HEK293T (cell line): ENCODE data around the gene RUNX3.

Experiments
- ARNT ChIP-seq: fragments of 450-650 bp; IDR thresholded peaks from 2 replicates; pipeline ENCODE4 v1.6.1; 2017; ENCODE audit warnings: mild to moderate bottlenecking
- BHLHE40 ChIP-seq: fragments of 450-650 bp; IDR thresholded peaks from 2 replicates; pipeline ENCODE4 v1.6.1; 2016; ENCODE audit warnings: mild to moderate bottlenecking, moderate library complexity, borderline replicate concordance
- ELF4 ChIP-seq: fragments of 450-650 bp; IDR thresholded peaks from 2 replicates; pipeline ENCODE4 v1.6.1; 2017; ENCODE audit warnings: antibody characterized with exemption
- FOXA1 ChIP-seq: fragments of 450-650 bp; IDR thresholded peaks from 2 replicates; pipeline ENCODE4 v1.6.1; 2016; ENCODE audit warnings: mild to moderate bottlenecking
- FOXK2 ChIP-seq: fragments of 450-650 bp; IDR thresholded peaks from 2 replicates; pipeline ENCODE4 v1.6.1; 2016; ENCODE audit warnings: mild to moderate bottlenecking
- FOXM1 ChIP-seq: fragments of 450-650 bp; IDR thresholded peaks from 2 replicates; pipeline ENCODE4 v1.6.1; 2017; ENCODE audit warnings: mild to moderate bottlenecking, borderline replicate concordance
- L3MBTL2 ChIP-seq: fragments of 450-650 bp; conservative IDR thresholded peaks from 2 replicates; pipeline ENCODE4 v1.6.1; 2016; ENCODE audit warnings: mild to moderate bottlenecking
- LEF1 ChIP-seq: fragments of 450-650 bp; IDR thresholded peaks from 2 replicates; pipeline ENCODE4 v1.6.1; 2017; ENCODE audit warnings: mild to moderate bottlenecking, borderline replicate concordance
- SP1 ChIP-seq: fragments of 450-650 bp; IDR thresholded peaks from 2 replicates; pipeline ENCODE4 v1.6.1; 2017
- SUZ12 ChIP-seq: fragments of 450-650 bp; IDR thresholded peaks from 2 replicates; pipeline ENCODE4 v1.6.1; 2016; ENCODE audit warnings: mild to moderate bottlenecking
- TARDBP ChIP-seq: fragments of 450-650 bp; IDR thresholded peaks from 2 replicates; pipeline ENCODE4 v1.6.1; 2016
- ZNF384 ChIP-seq: fragments of 450-650 bp; IDR thresholded peaks from 2 replicates; pipeline ENCODE4 v1.6.1; 2016
- TF ChIP-seq, protein P1 (sequence below): fragments of 450-650 bp; IDR thresholded peaks from 2 replicates; pipeline ENCODE4 v1.6.1; 2016

DNA sequence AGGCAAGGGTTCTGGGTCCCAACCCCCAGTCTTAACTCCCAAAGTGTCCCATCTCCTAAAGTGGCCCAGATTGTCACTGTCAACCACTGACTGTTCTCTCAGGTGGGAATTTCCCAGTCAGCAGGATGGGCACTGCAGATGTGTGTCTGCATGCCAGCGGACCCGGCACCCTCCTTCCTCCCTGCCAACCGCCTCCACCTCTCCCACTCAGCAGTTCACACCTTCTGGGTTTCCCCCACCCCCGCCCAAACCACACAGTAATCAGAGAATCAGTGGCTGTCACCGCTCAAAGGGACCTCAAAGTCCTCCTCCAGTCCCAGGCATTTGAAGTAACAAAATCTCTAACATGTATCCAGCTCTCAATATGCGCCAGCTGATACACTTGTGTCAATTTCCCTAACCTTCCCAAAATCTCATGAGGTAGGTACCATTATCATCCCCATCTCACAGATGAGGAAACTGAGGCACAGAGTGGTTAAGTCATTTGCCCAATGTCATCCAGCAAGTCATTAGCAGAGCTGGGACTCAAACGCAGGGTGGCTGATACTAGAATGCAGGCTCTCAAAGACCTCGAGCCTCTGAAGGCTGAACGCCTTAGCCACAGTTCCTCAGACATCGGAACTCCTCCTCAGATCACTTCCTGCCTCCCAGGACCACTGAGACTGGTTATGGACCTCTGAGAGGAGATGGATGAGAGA lies 4.8 kb downstream of the RUNX3 start:
- TF ChIP-seq, protein P1, sequence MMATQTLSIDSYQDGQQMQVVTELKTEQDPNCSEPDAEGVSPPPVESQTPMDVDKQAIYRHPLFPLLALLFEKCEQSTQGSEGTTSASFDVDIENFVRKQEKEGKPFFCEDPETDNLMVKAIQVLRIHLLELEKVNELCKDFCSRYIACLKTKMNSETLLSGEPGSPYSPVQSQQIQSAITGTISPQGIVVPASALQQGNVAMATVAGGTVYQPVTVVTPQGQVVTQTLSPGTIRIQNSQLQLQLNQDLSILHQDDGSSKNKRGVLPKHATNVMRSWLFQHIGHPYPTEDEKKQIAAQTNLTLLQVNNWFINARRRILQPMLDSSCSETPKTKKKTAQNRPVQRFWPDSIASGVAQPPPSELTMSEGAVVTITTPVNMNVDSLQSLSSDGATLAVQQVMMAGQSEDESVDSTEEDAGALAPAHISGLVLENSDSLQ, result no peak
- TF ChIP-seq L3MBTL2 (no peak), LEF1 (no peak), BHLHE40 (no peak), ELF4 (no peak), SP1 (no peak), FOXK2 (no peak), FOXM1 (no peak), FOXA1 (no peak), TARDBP (no peak), ZNF384 (no peak), ARNT (no peak), SUZ12 (no peak)
